Measurements from ENCODE around the gene PROSER3.

DNA sequence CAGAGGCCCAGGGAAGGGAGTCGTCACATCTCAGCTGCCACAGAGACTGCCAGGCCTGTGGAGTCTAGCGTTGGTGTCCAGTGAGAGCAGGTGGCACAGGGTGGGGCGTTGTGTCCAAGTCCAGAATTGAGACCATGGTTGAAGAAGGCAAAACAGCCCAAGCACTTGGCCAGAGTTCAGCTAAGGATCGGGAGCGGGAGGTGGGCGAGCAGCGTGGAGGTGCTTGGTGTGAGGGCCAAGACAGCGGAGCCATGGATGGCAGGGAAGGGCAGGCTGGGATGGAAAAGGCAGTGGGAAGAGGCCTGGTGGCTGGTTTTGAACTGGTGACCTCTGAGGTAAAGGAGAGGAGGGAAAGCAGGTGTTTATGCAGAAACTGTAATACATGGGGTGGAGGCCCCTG lies 23.7 kb upstream of the PROSER3 start:
- TF ChIP-seq, protein P1, sequence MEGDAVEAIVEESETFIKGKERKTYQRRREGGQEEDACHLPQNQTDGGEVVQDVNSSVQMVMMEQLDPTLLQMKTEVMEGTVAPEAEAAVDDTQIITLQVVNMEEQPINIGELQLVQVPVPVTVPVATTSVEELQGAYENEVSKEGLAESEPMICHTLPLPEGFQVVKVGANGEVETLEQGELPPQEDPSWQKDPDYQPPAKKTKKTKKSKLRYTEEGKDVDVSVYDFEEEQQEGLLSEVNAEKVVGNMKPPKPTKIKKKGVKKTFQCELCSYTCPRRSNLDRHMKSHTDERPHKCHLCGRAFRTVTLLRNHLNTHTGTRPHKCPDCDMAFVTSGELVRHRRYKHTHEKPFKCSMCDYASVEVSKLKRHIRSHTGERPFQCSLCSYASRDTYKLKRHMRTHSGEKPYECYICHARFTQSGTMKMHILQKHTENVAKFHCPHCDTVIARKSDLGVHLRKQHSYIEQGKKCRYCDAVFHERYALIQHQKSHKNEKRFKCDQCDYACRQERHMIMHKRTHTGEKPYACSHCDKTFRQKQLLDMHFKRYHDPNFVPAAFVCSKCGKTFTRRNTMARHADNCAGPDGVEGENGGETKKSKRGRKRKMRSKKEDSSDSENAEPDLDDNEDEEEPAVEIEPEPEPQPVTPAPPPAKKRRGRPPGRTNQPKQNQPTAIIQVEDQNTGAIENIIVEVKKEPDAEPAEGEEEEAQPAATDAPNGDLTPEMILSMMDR (IDR thresholded peaks at IDR 0.05) = no peak
- TF ChIP-seq POLR2A (IDR thresholded peaks at IDR 0.05) = no peak
